GM06990 (cell line): ENCODE results near the gene PKD1.
"Not testable (repeated sequence)": the region's sequence is repeated elsewhere in the genome, so short reads cannot be mapped to it uniquely, and the experiment has no call there.

Experiments
- DNase-seq: peaks from one replicate; pipeline ENCODE4 v3.0.0-alpha.2; 2011; ENCODE audit not compliant: insufficient read length; ENCODE audit errors: extremely low read depth
- H3K27me3 ChIP-seq: replicated peaks from 2 replicates; pipeline ENCODE4 v1.6.0; 2011; ENCODE audit warnings: low read length; ENCODE audit not compliant: control insufficient read depth, insufficient read depth
- H3K36me3 ChIP-seq: 2 replicates; pipeline ENCODE4 v1.5.1; 2011; ENCODE audit warnings: low read length; ENCODE audit not compliant: control insufficient read depth, insufficient read depth
- H3K4me3 ChIP-seq: replicated peaks from 2 replicates; pipeline ENCODE4 v1.5.1; 2011; ENCODE audit warnings: low read depth, mild to moderate bottlenecking, control low read depth, low read length

Gene PKD1

GRCh38 chr16:2111009-2111353 lies 24.7 kb downstream of the PKD1 start:
- not testable (repeated sequence) for H3K4me3 ChIP-seq, DNase-seq, H3K36me3 ChIP-seq

GRCh38 chr16:2110332-2111008 lies 25.2 kb downstream of the PKD1 start:
- H3K36me3 ChIP-seq, H3K27me3 ChIP-seq, H3K4me3 ChIP-seq, DNase-seq: not testable (repeated sequence)

More at GRCh38 chr16:2111009-2111353, 24.7 kb downstream of the PKD1 start:
- H3K27me3 ChIP-seq: not testable (repeated sequence)

GRCh38 chr16:2109872-2110271 lies 25.8 kb downstream of the PKD1 start:
- H3K27me3 ChIP-seq, DNase-seq, H3K36me3 ChIP-seq, H3K4me3 ChIP-seq: not testable (repeated sequence)

- not testable (repeated sequence) for H3K27me3 ChIP-seq, DNase-seq, H3K36me3 ChIP-seq, H3K4me3 ChIP-seq
Observed at GRCh38 chr16:2109271-2109580, 26.5 kb downstream of the PKD1 start.

- not testable (repeated sequence) for H3K36me3 ChIP-seq, DNase-seq, H3K27me3 ChIP-seq, H3K4me3 ChIP-seq
Observed at GRCh38 chr16:2108446-2109270, 27.0 kb downstream of the PKD1 start.

GRCh38 chr16:2107791-2108125 lies 27.9 kb downstream of the PKD1 start:
- H3K27me3 ChIP-seq, DNase-seq, H3K36me3 ChIP-seq, H3K4me3 ChIP-seq: not testable (repeated sequence)

GRCh38 chr16:2107121-2107790 lies 28.4 kb downstream of the PKD1 start:
- H3K4me3 ChIP-seq, DNase-seq, H3K36me3 ChIP-seq, H3K27me3 ChIP-seq: not testable (repeated sequence)

- not testable (repeated sequence) for DNase-seq, H3K27me3 ChIP-seq, H3K4me3 ChIP-seq, H3K36me3 ChIP-seq
Observed at GRCh38 chr16:2106211-2106610, 29.5 kb downstream of the PKD1 start.

- not testable (repeated sequence) for H3K27me3 ChIP-seq, H3K36me3 ChIP-seq, DNase-seq, H3K4me3 ChIP-seq
Observed at GRCh38 chr16:2105769-2106168, 29.9 kb downstream of the PKD1 start.

- DNase-seq, H3K4me3 ChIP-seq, H3K36me3 ChIP-seq, H3K27me3 ChIP-seq: not testable (repeated sequence)
Observed at GRCh38 chr16:2105291-2105690, 30.4 kb downstream of the PKD1 start.

GRCh38 chr16:2104464-2104863 lies 31.2 kb downstream of the PKD1 start:
- not testable (repeated sequence) for DNase-seq, H3K4me3 ChIP-seq, H3K27me3 ChIP-seq, H3K36me3 ChIP-seq
